ENCODE measurements around the gene EYS.

DNA sequence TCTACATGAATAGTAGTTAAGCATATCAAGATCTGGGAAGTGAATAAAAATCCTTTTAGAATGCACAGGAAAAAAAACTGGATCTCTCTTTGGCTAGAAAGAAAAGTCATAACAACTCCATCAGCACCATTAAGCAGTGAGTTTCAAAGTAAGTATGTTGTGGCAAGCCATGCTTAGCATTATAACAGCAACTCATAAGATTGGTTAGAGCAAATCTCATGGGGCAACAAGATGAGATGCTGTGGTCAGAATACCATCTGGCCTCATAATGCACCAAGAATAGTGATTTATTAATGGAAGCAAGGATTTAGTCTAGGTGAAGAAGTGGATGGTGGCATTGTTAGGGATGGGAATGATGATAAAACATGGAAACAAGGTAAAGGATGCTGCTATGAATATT lies 1912.0 kb downstream of the EYS start:
- no peak for TF ChIP-seq GATA2 (IDR thresholded peaks at IDR 0.05; ENCODE audit: low read depth, low read length)
- TF ChIP-seq GATA3 (IDR thresholded peaks at IDR 0.05; ENCODE audit: low read depth, low read length) = no peak

Data from SH-SY5Y (cell line).